GM12878 (cell line): Measurements from ENCODE around the gene SOX9. TPM values are rescaled to one million over a fixed set of nuclear protein-coding genes. Genes with fewer than 3 reads are reported as not detected.

Experiments
- ATAC-seq: fragments of 200-7000 bp; cut with Tn5 transposase; 3 replicates; pipeline ENCODE4 v1.9.1; 2020; ENCODE audit warnings: mild to moderate bottlenecking, moderate library complexity
- BruUV-seq: library from RNA; stranded (reverse); fragments of 400-500 nt; replicated peaks from 2 replicates; lab custom pipeline; 2021; lab: Mats Ljungman, UMichigan
- CTCF ChIA-PET: fragments of 300-600 bp; sonication (Branson Sonifier 250); formaldehyde crosslinking; extraction: SDS; loops from one replicate; lab custom pipeline; 2021; ENCODE audit warnings: inconsistent platforms; lab: Yijun Ruan, JAX
- POLR2A ChIA-PET: fragments of 350-600 bp; formaldehyde crosslinking; extraction: SDS; loops from one replicate; lab custom pipeline; 2021; ENCODE audit warnings: inconsistent platforms; lab: Charles Lee
- RAD21 ChIA-PET: fragments of 300-600 bp; sonication (Branson Sonifier 250); formaldehyde crosslinking; loops from one replicate; lab custom pipeline; 2023; ENCODE audit warnings: antibody characterized with exemption; ENCODE audit not compliant: unreplicated experiment; lab: Charles Lee
- SMC1A ChIA-PET: fragments of 300-600 bp; sonication (Branson Sonifier 250); formaldehyde crosslinking; loops from one replicate; lab custom pipeline; 2023; ENCODE audit not compliant: unreplicated experiment, uncharacterized antibody; lab: Charles Lee
- DNase-seq: peaks from one replicate; pipeline ENCODE4 v3.0.0-alpha.2; 2011; ENCODE audit warnings: low read depth, low spot score
- FAIRE-seq: peaks from 3 replicates; lab custom pipeline; 2011; peaks lifted over from hg19 to GRCh38; lab: Jason Lieb, UNC
- H2AFZ ChIP-seq: 2 replicates; pipeline ENCODE4 v1.6.0; 2011; ENCODE audit warnings: low read depth, low read length, control low read depth; ENCODE audit not compliant: control insufficient read depth
- H3K27ac ChIP-seq: 2 replicates; pipeline ENCODE4 v1.5.1; 2011; ENCODE audit warnings: control low read depth; ENCODE audit not compliant: control insufficient read depth, insufficient read depth
- H3K27me3 ChIP-seq, 2 experiments: replicated peaks in 1 of 2; 2 replicates each; pipeline versions ENCODE4 v1.6.0 to v1.6.1; 2011; ENCODE audit warnings: low read length in 1 of 2; ENCODE audit not compliant: control insufficient read depth in 2 of 2, insufficient read depth in 2 of 2
- H3K36me3 ChIP-seq, 2 experiments: 2 replicates each; pipeline ENCODE4 v1.5.1; 2011; ENCODE audit warnings: low read length in 1 of 2; ENCODE audit not compliant: control insufficient read depth in 2 of 2, insufficient read depth in 2 of 2
- H3K4me1 ChIP-seq: 2 replicates; pipeline ENCODE4 v1.6.1; 2011; ENCODE audit warnings: mild to moderate bottlenecking, low read length, moderate library complexity, mixed read lengths; ENCODE audit not compliant: control insufficient read depth, insufficient read depth
- H3K4me2 ChIP-seq: 2 replicates; pipeline ENCODE4 v1.6.0; 2011; ENCODE audit warnings: control low read depth; ENCODE audit not compliant: control insufficient read depth, insufficient read depth
- H3K4me3 ChIP-seq: fragments of 200-600 bp; sonication (generic); 2 replicates; pipeline ENCODE4 v1.5.1; 2016
- H3K79me2 ChIP-seq: 2 replicates; pipeline ENCODE4 v1.6.0; 2011; ENCODE audit warnings: low read length; ENCODE audit not compliant: control insufficient read depth, insufficient read depth
- H3K9ac ChIP-seq: 2 replicates; pipeline ENCODE4 v1.8.0; 2011; ENCODE audit warnings: low read length, control low read depth, mixed read lengths; ENCODE audit not compliant: control insufficient read depth, insufficient read depth
- H3K9me3 ChIP-seq: replicated peaks from 3 replicates; pipeline ENCODE4 v1.5.1; 2011; ENCODE audit warnings: mild to moderate bottlenecking, low read length; ENCODE audit not compliant: control insufficient read depth, insufficient read depth
- H4K20me1 ChIP-seq: 2 replicates; pipeline ENCODE4 v1.6.0; 2011; ENCODE audit not compliant: control insufficient read depth, insufficient read depth
- BCL3 ChIP-seq: IDR thresholded peaks from 2 replicates; pipeline ENCODE4 v1.6.1; 2011; ENCODE audit warnings: borderline replicate concordance, low read depth, mild to moderate bottlenecking, moderate library complexity, low read length; ENCODE audit not compliant: insufficient read depth, poor library complexity, severe bottlenecking
- E2F8 ChIP-seq: fragments of 450-650 bp; IDR thresholded peaks from 2 replicates; pipeline ENCODE4 v1.6.1; 2018; ENCODE audit warnings: mild to moderate bottlenecking, low read depth, moderate library complexity; ENCODE audit not compliant: partially characterized antibody
- ELK1 ChIP-seq: IDR thresholded peaks from 2 replicates; pipeline ENCODE4 v1.6.1; 2012; ENCODE audit warnings: low read depth, low read length, improper control_type of control experiment
- FOXK2 ChIP-seq: fragments of 450-650 bp; IDR thresholded peaks from 2 replicates; pipeline ENCODE4 v1.6.1; 2017; ENCODE audit warnings: mild to moderate bottlenecking, moderate library complexity
- HDAC2 ChIP-seq: fragments of 200-600 bp; sonication (generic); IDR thresholded peaks from 2 replicates; pipeline ENCODE4 v1.6.1; 2017
- HDAC6 ChIP-seq: fragments of 200-600 bp; sonication (generic); IDR thresholded peaks from one replicate; pipeline ENCODE4 v1.8.0; 2017; ENCODE audit warnings: antibody characterized with exemption; ENCODE audit not compliant: unreplicated experiment
- IKZF1 ChIP-seq: fragments of 450-650 bp; conservative IDR thresholded peaks from 2 replicates; pipeline ENCODE4 v1.6.1; 2017; ENCODE audit warnings: antibody characterized with exemption, mild to moderate bottlenecking
- KDM1A ChIP-seq: fragments of 200-600 bp; sonication (generic); IDR thresholded peaks from 2 replicates; pipeline ENCODE4 v1.6.1; 2016; ENCODE audit warnings: borderline replicate concordance
- LARP7 ChIP-seq: fragments of 450-650 bp; IDR thresholded peaks from 2 replicates; pipeline ENCODE4 v1.6.1; 2017; ENCODE audit warnings: mild to moderate bottlenecking
- NBN ChIP-seq: fragments of 450-650 bp; IDR thresholded peaks from 2 replicates; pipeline ENCODE4 v1.6.1; 2016
- NFIC ChIP-seq: IDR thresholded peaks from 2 replicates; pipeline ENCODE4 v1.6.1; 2012; ENCODE audit warnings: low read depth, mild to moderate bottlenecking, inconsistent platforms, low read length, moderate library complexity
- NFYB ChIP-seq: IDR thresholded peaks from 2 replicates; pipeline ENCODE4 v1.6.1; 2011; ENCODE audit warnings: low read depth, mild to moderate bottlenecking, low read length, improper control_type of control experiment, moderate library complexity; ENCODE audit not compliant: insufficient read depth
- NR2C1 ChIP-seq: fragments of 450-650 bp; IDR thresholded peaks from 2 replicates; pipeline ENCODE4 v1.6.1; 2017; ENCODE audit warnings: antibody characterized with exemption, mild to moderate bottlenecking, moderate library complexity
- SPI1 ChIP-seq: IDR thresholded peaks from 2 replicates; pipeline ENCODE4 v1.6.1; 2011; ENCODE audit warnings: low read depth, mild to moderate bottlenecking, low read length, moderate library complexity, borderline replicate concordance; ENCODE audit not compliant: insufficient read depth
- WGBS: methylation state at CpG from one replicate; pipeline ENCODE4 v1.1.6; 2016; ENCODE audit warnings: low lambda C conversion rate; ENCODE audit not compliant: insufficient replicate concordance, insufficient coverage; ENCODE audit errors: missing lambda C conversion rate; 5-methylcytosine and 5-hydroxymethylcytosine counted together
- in situ Hi-C: fragments of 300-500 bp; cut with MboI; formaldehyde crosslinking; loops from 9 replicates; pipeline ENCODE4 v1.14.3; 2018; ENCODE audit warnings: mixed read lengths
- intact Hi-C: fragments of 100-400 bp; cut with micrococcal nuclease; formaldehyde crosslinking; loops from one replicate; pipeline ENCODE4 v1.14.2; 2022; ENCODE audit not compliant: unreplicated experiment
- polyA plus RNA-seq, 11 experiments: library from polyadenylated mRNA; depleted of rRNA in 4 of 11; unstranded in 6 of 11; stranded (reverse) in 5 of 11; fragments of >200 nt; fragmentation: Nextera tagmentation in 4 of 11; fragmentation: Illumina TruSeq in 1 of 11; extraction: Ambion mirVana in 4 of 11; extraction: Trizol in 1 of 11; gene quantifications; 1 replicate in 1 of 11; 2 replicates in 10 of 11; pipeline versions ENCODE4 v1.2.1 to v1.2.3, GENCODE V29; 2011 to 2016; ENCODE audit warnings: inconsistent platforms in 2 of 11, missing spikeins in 2 of 11, low read depth in 1 of 11
- total RNA-seq, 4 experiments: library from RNA; depleted of rRNA in 3 of 4; stranded (reverse); fragments of >200 nt in 3 of 4; fragmentation: Illumina TruSeq in 1 of 4; extraction: Trizol in 1 of 4; gene quantifications; 2 replicates each; pipeline versions ENCODE4 v1.2.1 to v1.2.3, GENCODE V29; 2013 to 2021

The SOX9 gene
- total and polyA plus RNA-seq, 10 of the 15 experiments (the other 5 are each of a cell fraction or from before 2014, with no cell fraction given): 1.2 to 19.0 (median 5.5) TPM

- H3K9me3 ChIP-seq: no peaks in the 10 kb centered on the region
- H3K79me2 ChIP-seq: no peaks in the 10 kb centered on the region; the same call in 1 of the 2 replicates
- 38% methylated on average over 4 of the region's 4 CpGs for WGBS
- H3K4me2 ChIP-seq: no peak overlapping the region
- H3K27me3 ChIP-seq: peaks cover 8 to 12% of the 10 kb centered on the region in 2 experiments; a peak in 3 of 4 replicates
- no peak for TF ChIP-seq LARP7
- no peak for TF ChIP-seq FOXK2
- no peak for TF ChIP-seq KDM1A
- TF ChIP-seq HDAC6: no peak
- TF ChIP-seq E2F8: no peak
- TF ChIP-seq NFYB: no peak
- TF ChIP-seq NR2C1: no peak
- no peak for TF ChIP-seq ELK1
- no peak for TF ChIP-seq BCL3
- TF ChIP-seq SPI1: no peak
- TF ChIP-seq NBN: no peak
- TF ChIP-seq NFIC: no peak
- TF ChIP-seq HDAC2: no peak
- no peak for TF ChIP-seq IKZF1
- no peak for DNase-seq
- H4K20me1 ChIP-seq: no peaks in the 10 kb centered on the region
- no peak for FAIRE-seq
- RAD21 ChIA-PET: no interaction called here
- in situ Hi-C loops (loop anchor here (10.0 kb wide), 1 partner anchor 649 kb away; no protein-coding TSS in a partner anchor), intact Hi-C loops (no loop called here)
- H3K4me3 ChIP-seq: no peak overlapping the region
- H3K36me3 ChIP-seq: no peaks in the 10 kb centered on the region
- H3K4me1 ChIP-seq: peaks cover 5% of the 10 kb centered on the region
- BruUV-seq: no TSS peak
- ATAC-seq: no peak
- CTCF ChIA-PET: no interaction called here
- no peak overlapping the region for H3K27ac ChIP-seq
- no peak overlapping the region for H2AFZ ChIP-seq
- SMC1A ChIA-PET: no interaction called here
- POLR2A ChIA-PET: no interaction called here
- no peak overlapping the region for H3K9ac ChIP-seq
Observed at GRCh38 chr17:72113751-72114150, 7.1 kb upstream of the SOX9 start.
